GM23338 (cell line): ENCODE results near the gene TPT1. TPM values are rescaled to one million over a fixed set of nuclear protein-coding genes. Genes with fewer than 3 reads are reported as not detected.

Source experiments
- ATAC-seq: fragments of 200-7000 bp; cut with Tn5 transposase; 3 replicates; pipeline ENCODE4 v1.9.1; 2020
- DNase-seq: peaks from one replicate; pipeline ENCODE4 v3.0.0-alpha.2; 2015; ENCODE audit warnings: low spot score
- H2AFZ ChIP-seq: fragments of 200-600 bp; sonication (generic); 2 replicates; pipeline ENCODE4 v1.8.0; 2016; ENCODE audit warnings: antibody characterized with exemption, mild to moderate bottlenecking, moderate library complexity
- H3F3A ChIP-seq: fragments of 200-600 bp; sonication (generic); replicated peaks from 2 replicates; pipeline ENCODE4 v1.8.0; 2017; ENCODE audit warnings: antibody characterized with exemption, mixed run types, low read depth
- H3K27ac ChIP-seq: fragments of 200-600 bp; sonication (generic); 2 replicates; pipeline ENCODE4 v1.6.1; 2016; ENCODE audit warnings: low read depth
- H3K27me3 ChIP-seq: fragments of 200-600 bp; sonication (generic); 2 replicates; pipeline ENCODE4 v1.8.0; 2016; ENCODE audit warnings: mild to moderate bottlenecking, mixed run types, moderate library complexity; ENCODE audit not compliant: insufficient read depth
- H3K36me3 ChIP-seq: fragments of 200-600 bp; sonication (generic); 2 replicates; pipeline ENCODE4 v1.8.0; 2016; ENCODE audit warnings: mild to moderate bottlenecking; ENCODE audit not compliant: insufficient read depth
- H3K4me1 ChIP-seq: fragments of 200-600 bp; sonication (generic); 2 replicates; pipeline ENCODE4 v1.8.0; 2016; ENCODE audit warnings: mild to moderate bottlenecking, moderate library complexity; ENCODE audit not compliant: insufficient read depth
- H3K4me2 ChIP-seq: fragments of 200-600 bp; sonication (generic); 2 replicates; pipeline ENCODE4 v1.7.1; 2017; ENCODE audit warnings: mixed run types
- H3K4me3 ChIP-seq: fragments of 200-600 bp; sonication (generic); 2 replicates; pipeline ENCODE4 v1.6.1; 2016; ENCODE audit warnings: mixed run types
- H3K79me2 ChIP-seq: fragments of 200-600 bp; sonication (generic); replicated peaks from 2 replicates; pipeline ENCODE4 v1.8.0; 2017; ENCODE audit warnings: mild to moderate bottlenecking; ENCODE audit not compliant: insufficient read depth
- H3K9me2 ChIP-seq: fragments of 200-600 bp; sonication (generic); 2 replicates; pipeline ENCODE4 v1.8.0; 2017; ENCODE audit not compliant: insufficient read depth
- H4K20me1 ChIP-seq: fragments of 200-600 bp; sonication (generic); replicated peaks from 2 replicates; pipeline ENCODE4 v1.8.0; 2017; ENCODE audit warnings: mild to moderate bottlenecking; ENCODE audit not compliant: insufficient read depth
- H3K27ac Mint-ChIP-seq: 2 replicates; pipeline ENCODE4 v1.8.0; 2020; ENCODE audit warnings: inconsistent platforms, mild to moderate bottlenecking, moderate library complexity, mixed read lengths
- H3K27me3 Mint-ChIP-seq: 3 replicates; pipeline ENCODE4 v1.8.0; 2022; ENCODE audit warnings: low read depth, mild to moderate bottlenecking, moderate library complexity, mixed read lengths, inconsistent platforms; ENCODE audit not compliant: insufficient read depth, poor library complexity
- H3K36me3 Mint-ChIP-seq: 3 replicates; pipeline ENCODE4 v1.8.0; 2021; ENCODE audit warnings: low read depth, mild to moderate bottlenecking, inconsistent platforms, moderate library complexity, mixed read lengths
- H3K4me1 Mint-ChIP-seq: 3 replicates; pipeline ENCODE4 v1.8.0; 2020; ENCODE audit warnings: mild to moderate bottlenecking, inconsistent platforms, mixed read lengths
- H3K4me3 Mint-ChIP-seq: 3 replicates; pipeline ENCODE4 v1.8.0; 2021; ENCODE audit warnings: moderate library complexity, mild to moderate bottlenecking, inconsistent platforms, mixed read lengths
- H3K9me3 Mint-ChIP-seq: 3 replicates; pipeline ENCODE4 v1.8.0; 2020; ENCODE audit warnings: moderate library complexity, mild to moderate bottlenecking, inconsistent platforms, mixed read lengths
- CREB1 ChIP-seq: fragments of 250-450 bp; sonication (Bioruptor Pico); IDR thresholded peaks from 2 replicates; pipeline ENCODE4 v1.5.0; 2020; ENCODE audit warnings: low read depth, mild to moderate bottlenecking, moderate library complexity
- EZH2 ChIP-seq: fragments of 200-600 bp; sonication (generic); IDR thresholded peaks from one replicate; pipeline ENCODE4 v1.8.0; 2017; ENCODE audit warnings: antibody characterized with exemption, mild to moderate bottlenecking, low read depth; ENCODE audit not compliant: unreplicated experiment
- EZH2phosphoT487 ChIP-seq: fragments of 200-600 bp; sonication (generic); IDR thresholded peaks from one replicate; pipeline ENCODE4 v1.8.1; 2018; ENCODE audit warnings: antibody characterized with exemption; ENCODE audit not compliant: unreplicated experiment
- JUNB ChIP-seq: IDR thresholded peaks from one replicate; pipeline ENCODE4 v1.6.1; 2016; ENCODE audit warnings: antibody characterized with exemption; ENCODE audit not compliant: unreplicated experiment
- NANOG ChIP-seq: IDR thresholded peaks from 2 replicates; pipeline ENCODE4 v1.6.1; 2016; ENCODE audit warnings: antibody characterized with exemption, borderline replicate concordance
- POLR2AphosphoS5 ChIP-seq: IDR thresholded peaks from 2 replicates; pipeline ENCODE4 v1.6.1; 2016; ENCODE audit warnings: antibody characterized with exemption, low read depth
- STAT1 ChIP-seq: IDR thresholded peaks from one replicate; pipeline ENCODE4 v1.6.1; 2016; ENCODE audit warnings: antibody characterized with exemption; ENCODE audit not compliant: unreplicated experiment
- ZNF114 ChIP-seq: fragments of 250-450 bp; sonication (Bioruptor Pico); IDR thresholded peaks from 2 replicates; pipeline ENCODE4 v1.5.0; 2020; ENCODE audit warnings: mild to moderate bottlenecking, moderate library complexity
- ZNF331 ChIP-seq: fragments of 250-450 bp; sonication (Bioruptor Pico); IDR thresholded peaks from 2 replicates; pipeline ENCODE4 v1.5.0; 2020; ENCODE audit warnings: low read depth, mild to moderate bottlenecking, moderate library complexity
- polyA plus RNA-seq: library from polyadenylated mRNA; unstranded; fragments of >200 nt; fragmentation: Nextera tagmentation; extraction: Ambion mirVana; gene quantifications from 2 replicates; pipeline ENCODE4 v1.2.1, GENCODE V29; 2016
- total RNA-seq: library from RNA; depleted of rRNA; stranded (reverse); fragments of >200 nt; shearing (Covaris generic); gene quantifications from 2 replicates; pipeline ENCODE4 v1.2.3, GENCODE V29; 2014
- TF ChIP-seq, protein P1 (sequence below): fragments of 250-450 bp; sonication (Bioruptor Pico); IDR thresholded peaks from 2 replicates; pipeline ENCODE4 v1.5.0; 2020; ENCODE audit warnings: mild to moderate bottlenecking, moderate library complexity
- TF ChIP-seq, protein P2 (sequence below): IDR thresholded peaks from one replicate; pipeline ENCODE4 v1.6.1; 2018; ENCODE audit warnings: antibody characterized with exemption; ENCODE audit not compliant: unreplicated experiment
- TF ChIP-seq, protein P3 (sequence below), 2 experiments: fragments of 200-600 bp in 1 of 2; sonication (generic) in 1 of 2; conservative IDR thresholded peaks; 2 replicates each; pipeline versions ENCODE4 v1.5.1 to v1.6.1; 2016 to 2017; ENCODE audit warnings: antibody characterized with exemption in 2 of 2, low read depth in 2 of 2, mild to moderate bottlenecking in 2 of 2, moderate library complexity in 1 of 2
- TF ChIP-seq, protein P4 (sequence below): IDR thresholded peaks from 2 replicates; pipeline ENCODE4 v1.6.1; 2016; ENCODE audit warnings: antibody characterized with exemption

TPT1 gene
- total and polyA plus RNA-seq, 2 experiments from 2014 or later: 1,385 to 2,519 TPM

DNA sequence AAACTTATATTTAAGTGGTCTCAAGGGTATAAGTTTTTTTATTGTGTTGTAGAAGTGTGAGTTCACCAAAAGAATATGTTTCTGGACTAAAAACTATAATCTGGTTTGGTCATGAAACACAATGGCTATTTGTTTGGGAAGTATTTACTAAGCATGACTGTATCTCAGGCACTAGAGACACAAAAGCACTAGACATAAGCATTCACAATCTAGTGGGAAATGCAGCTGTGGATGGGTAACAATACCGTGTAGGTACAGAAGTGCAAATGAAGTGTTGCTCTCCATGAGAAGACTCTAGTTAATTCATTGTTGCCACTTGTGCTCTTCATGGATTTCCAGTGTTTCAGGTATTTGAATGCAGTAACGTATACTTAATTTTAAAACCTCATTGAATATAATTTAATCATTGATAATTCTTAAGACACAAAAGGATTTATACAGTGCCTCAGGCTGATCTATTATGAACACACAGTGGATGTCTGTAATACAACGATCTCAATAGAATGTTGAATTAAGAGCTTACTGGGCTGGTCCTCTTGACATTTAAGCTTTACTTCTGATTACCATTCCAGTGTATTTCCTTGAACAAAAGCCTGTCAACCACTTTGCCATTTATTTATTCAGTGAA, 50.9 kb downstream of the TPT1 start:
- H3K4me1 ChIP-seq: peaks cover 5% of the 10 kb centered on the region; the same call in 1 of the 2 replicates
- H3K27me3 ChIP-seq: no peaks in the 10 kb centered on the region
- no peak overlapping the region for H2AFZ ChIP-seq
- ATAC-seq (no peak), DNase-seq (no peak)
- H4K20me1 ChIP-seq: no peaks in the 10 kb centered on the region
- no peak overlapping the region for H3K27ac ChIP-seq
- H3K36me3 ChIP-seq: no peaks in the 10 kb centered on the region; the same call in 1 of the 2 replicates
- 0 out of 2 replicates have a peak, but pooled peaks cover 3% of the 10 kb centered on the region for H3F3A ChIP-seq
- no peaks in the 10 kb centered on the region for H3K79me2 ChIP-seq
- H3K4me3 ChIP-seq: no peak overlapping the region
- H3K4me1 Mint-ChIP-seq: peaks cover 2% of the 10 kb centered on the region; the same call in 2 of the 3 replicates
- peaks cover 2% of the 10 kb centered on the region for H3K27me3 Mint-ChIP-seq
- peaks cover 11% of the 10 kb centered on the region; the same call in 2 of the 3 replicates for H3K36me3 Mint-ChIP-seq
- no peak overlapping the region for H3K4me3 Mint-ChIP-seq
- no peaks in the 10 kb centered on the region for H3K9me2 ChIP-seq
- no peaks in the 10 kb centered on the region for H3K9me3 Mint-ChIP-seq
- no peak for TF ChIP-seq CREB1 (CRISPR knock-in tag)
- TF ChIP-seq, protein P1, sequence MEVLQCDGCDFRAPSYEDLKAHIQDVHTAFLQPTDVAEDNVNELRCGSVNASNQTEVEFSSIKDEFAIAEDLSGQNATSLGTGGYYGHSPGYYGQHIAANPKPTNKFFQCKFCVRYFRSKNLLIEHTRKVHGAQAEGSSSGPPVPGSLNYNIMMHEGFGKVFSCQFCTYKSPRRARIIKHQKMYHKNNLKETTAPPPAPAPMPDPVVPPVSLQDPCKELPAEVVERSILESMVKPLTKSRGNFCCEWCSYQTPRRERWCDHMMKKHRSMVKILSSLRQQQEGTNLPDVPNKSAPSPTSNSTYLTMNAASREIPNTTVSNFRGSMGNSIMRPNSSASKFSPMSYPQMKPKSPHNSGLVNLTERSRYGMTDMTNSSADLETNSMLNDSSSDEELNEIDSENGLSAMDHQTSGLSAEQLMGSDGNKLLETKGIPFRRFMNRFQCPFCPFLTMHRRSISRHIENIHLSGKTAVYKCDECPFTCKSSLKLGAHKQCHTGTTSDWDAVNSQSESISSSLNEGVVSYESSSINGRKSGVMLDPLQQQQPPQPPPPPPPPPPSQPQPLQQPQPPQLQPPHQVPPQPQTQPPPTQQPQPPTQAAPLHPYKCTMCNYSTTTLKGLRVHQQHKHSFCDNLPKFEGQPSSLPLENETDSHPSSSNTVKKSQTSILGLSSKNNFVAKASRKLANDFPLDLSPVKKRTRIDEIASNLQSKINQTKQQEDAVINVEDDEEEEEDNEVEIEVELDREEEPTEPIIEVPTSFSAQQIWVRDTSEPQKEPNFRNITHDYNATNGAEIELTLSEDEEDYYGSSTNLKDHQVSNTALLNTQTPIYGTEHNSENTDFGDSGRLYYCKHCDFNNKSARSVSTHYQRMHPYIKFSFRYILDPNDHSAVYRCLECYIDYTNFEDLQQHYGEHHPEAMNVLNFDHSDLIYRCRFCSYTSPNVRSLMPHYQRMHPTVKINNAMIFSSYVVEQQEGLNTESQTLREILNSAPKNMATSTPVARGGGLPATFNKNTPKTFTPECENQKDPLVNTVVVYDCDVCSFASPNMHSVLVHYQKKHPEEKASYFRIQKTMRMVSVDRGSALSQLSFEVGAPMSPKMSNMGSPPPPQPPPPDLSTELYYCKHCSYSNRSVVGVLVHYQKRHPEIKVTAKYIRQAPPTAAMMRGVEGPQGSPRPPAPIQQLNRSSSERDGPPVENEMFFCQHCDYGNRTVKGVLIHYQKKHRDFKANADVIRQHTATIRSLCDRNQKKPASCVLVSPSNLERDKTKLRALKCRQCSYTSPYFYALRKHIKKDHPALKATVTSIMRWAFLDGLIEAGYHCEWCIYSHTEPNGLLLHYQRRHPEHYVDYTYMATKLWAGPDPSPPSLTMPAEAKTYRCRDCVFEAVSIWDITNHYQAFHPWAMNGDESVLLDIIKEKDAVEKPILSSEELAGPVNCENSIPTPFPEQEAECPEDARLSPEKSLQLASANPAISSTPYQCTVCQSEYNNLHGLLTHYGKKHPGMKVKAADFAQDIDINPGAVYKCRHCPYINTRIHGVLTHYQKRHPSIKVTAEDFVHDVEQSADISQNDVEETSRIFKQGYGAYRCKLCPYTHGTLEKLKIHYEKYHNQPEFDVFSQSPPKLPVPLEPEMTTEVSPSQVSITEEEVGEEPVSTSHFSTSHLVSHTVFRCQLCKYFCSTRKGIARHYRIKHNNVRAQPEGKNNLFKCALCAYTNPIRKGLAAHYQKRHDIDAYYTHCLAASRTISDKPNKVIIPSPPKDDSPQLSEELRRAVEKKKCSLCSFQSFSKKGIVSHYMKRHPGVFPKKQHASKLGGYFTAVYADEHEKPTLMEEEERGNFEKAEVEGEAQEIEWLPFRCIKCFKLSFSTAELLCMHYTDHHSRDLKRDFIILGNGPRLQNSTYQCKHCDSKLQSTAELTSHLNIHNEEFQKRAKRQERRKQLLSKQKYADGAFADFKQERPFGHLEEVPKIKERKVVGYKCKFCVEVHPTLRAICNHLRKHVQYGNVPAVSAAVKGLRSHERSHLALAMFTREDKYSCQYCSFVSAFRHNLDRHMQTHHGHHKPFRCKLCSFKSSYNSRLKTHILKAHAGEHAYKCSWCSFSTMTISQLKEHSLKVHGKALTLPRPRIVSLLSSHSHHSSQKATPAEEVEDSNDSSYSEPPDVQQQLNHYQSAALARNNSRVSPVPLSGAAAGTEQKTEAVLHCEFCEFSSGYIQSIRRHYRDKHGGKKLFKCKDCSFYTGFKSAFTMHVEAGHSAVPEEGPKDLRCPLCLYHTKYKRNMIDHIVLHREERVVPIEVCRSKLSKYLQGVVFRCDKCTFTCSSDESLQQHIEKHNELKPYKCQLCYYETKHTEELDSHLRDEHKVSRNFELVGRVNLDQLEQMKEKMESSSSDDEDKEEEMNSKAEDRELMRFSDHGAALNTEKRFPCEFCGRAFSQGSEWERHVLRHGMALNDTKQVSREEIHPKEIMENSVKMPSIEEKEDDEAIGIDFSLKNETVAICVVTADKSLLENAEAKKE (CRISPR knock-in tag): no peak
- TF ChIP-seq, protein P2, sequence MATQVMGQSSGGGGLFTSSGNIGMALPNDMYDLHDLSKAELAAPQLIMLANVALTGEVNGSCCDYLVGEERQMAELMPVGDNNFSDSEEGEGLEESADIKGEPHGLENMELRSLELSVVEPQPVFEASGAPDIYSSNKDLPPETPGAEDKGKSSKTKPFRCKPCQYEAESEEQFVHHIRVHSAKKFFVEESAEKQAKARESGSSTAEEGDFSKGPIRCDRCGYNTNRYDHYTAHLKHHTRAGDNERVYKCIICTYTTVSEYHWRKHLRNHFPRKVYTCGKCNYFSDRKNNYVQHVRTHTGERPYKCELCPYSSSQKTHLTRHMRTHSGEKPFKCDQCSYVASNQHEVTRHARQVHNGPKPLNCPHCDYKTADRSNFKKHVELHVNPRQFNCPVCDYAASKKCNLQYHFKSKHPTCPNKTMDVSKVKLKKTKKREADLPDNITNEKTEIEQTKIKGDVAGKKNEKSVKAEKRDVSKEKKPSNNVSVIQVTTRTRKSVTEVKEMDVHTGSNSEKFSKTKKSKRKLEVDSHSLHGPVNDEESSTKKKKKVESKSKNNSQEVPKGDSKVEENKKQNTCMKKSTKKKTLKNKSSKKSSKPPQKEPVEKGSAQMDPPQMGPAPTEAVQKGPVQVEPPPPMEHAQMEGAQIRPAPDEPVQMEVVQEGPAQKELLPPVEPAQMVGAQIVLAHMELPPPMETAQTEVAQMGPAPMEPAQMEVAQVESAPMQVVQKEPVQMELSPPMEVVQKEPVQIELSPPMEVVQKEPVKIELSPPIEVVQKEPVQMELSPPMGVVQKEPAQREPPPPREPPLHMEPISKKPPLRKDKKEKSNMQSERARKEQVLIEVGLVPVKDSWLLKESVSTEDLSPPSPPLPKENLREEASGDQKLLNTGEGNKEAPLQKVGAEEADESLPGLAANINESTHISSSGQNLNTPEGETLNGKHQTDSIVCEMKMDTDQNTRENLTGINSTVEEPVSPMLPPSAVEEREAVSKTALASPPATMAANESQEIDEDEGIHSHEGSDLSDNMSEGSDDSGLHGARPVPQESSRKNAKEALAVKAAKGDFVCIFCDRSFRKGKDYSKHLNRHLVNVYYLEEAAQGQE: no peak
- TF ChIP-seq ZNF331 (CRISPR knock-in tag): no peak
- no peak for TF ChIP-seq ZNF114 (CRISPR knock-in tag)
- no peak for TF ChIP-seq NANOG
- TF ChIP-seq, protein P3, sequence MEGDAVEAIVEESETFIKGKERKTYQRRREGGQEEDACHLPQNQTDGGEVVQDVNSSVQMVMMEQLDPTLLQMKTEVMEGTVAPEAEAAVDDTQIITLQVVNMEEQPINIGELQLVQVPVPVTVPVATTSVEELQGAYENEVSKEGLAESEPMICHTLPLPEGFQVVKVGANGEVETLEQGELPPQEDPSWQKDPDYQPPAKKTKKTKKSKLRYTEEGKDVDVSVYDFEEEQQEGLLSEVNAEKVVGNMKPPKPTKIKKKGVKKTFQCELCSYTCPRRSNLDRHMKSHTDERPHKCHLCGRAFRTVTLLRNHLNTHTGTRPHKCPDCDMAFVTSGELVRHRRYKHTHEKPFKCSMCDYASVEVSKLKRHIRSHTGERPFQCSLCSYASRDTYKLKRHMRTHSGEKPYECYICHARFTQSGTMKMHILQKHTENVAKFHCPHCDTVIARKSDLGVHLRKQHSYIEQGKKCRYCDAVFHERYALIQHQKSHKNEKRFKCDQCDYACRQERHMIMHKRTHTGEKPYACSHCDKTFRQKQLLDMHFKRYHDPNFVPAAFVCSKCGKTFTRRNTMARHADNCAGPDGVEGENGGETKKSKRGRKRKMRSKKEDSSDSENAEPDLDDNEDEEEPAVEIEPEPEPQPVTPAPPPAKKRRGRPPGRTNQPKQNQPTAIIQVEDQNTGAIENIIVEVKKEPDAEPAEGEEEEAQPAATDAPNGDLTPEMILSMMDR (conservative IDR thresholded peaks at IDR 0.05; ENCODE audit: low read depth in 2 of 2): no peak
- TF ChIP-seq EZH2: no peak
- no peak for TF ChIP-seq JUNB
- no peak for TF ChIP-seq EZH2phosphoT487
- TF ChIP-seq, protein P4, sequence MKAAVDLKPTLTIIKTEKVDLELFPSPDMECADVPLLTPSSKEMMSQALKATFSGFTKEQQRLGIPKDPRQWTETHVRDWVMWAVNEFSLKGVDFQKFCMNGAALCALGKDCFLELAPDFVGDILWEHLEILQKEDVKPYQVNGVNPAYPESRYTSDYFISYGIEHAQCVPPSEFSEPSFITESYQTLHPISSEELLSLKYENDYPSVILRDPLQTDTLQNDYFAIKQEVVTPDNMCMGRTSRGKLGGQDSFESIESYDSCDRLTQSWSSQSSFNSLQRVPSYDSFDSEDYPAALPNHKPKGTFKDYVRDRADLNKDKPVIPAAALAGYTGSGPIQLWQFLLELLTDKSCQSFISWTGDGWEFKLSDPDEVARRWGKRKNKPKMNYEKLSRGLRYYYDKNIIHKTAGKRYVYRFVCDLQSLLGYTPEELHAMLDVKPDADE: no peak
- no peak for TF ChIP-seq STAT1
- no peak for TF ChIP-seq POLR2AphosphoS5
- H3K27ac Mint-ChIP-seq: no peak overlapping the region
- no peak overlapping the region for H3K4me2 ChIP-seq
